K562 (cell line): Measurements from ENCODE around the gene CDCA5.

Source experiments
- EZH2 ChIP-seq: IDR thresholded peaks from 2 replicates; pipeline ENCODE4 v1.6.1; 2012; ENCODE audit warnings: low read depth, mild to moderate bottlenecking, inconsistent platforms, low read length, borderline replicate concordance
- TAF1 ChIP-seq: IDR thresholded peaks from 2 replicates; pipeline ENCODE4 v1.6.1; 2011; ENCODE audit warnings: mild to moderate bottlenecking, low read length, moderate library complexity; ENCODE audit not compliant: insufficient read depth, control insufficient read depth, severe bottlenecking; ENCODE audit errors: extremely low read depth

- no peak for TF ChIP-seq TAF1
- no peak for TF ChIP-seq EZH2
Measured at GRCh38 chr11:65100674-65101350, 17.0 kb upstream of the CDCA5 start.
